Activated CD8-positive, alpha-beta memory T cell treated with anti-CD3 and anti-CD28 coated beads, Interleukin-2, amount 50 U/mL, for 24 hours (primary cell): ENCODE results near the gene MYL12B.
"Not testable (repeated sequence)": the region's sequence is repeated elsewhere in the genome, so short reads cannot be mapped to it uniquely, and the experiment has no call there.

Experiments used
- DNase-seq: peaks from one replicate; pipeline ENCODE4 v3.0.0-alpha.2; 2020; ENCODE audit errors: extremely low read depth

Gene MYL12B

DNA sequence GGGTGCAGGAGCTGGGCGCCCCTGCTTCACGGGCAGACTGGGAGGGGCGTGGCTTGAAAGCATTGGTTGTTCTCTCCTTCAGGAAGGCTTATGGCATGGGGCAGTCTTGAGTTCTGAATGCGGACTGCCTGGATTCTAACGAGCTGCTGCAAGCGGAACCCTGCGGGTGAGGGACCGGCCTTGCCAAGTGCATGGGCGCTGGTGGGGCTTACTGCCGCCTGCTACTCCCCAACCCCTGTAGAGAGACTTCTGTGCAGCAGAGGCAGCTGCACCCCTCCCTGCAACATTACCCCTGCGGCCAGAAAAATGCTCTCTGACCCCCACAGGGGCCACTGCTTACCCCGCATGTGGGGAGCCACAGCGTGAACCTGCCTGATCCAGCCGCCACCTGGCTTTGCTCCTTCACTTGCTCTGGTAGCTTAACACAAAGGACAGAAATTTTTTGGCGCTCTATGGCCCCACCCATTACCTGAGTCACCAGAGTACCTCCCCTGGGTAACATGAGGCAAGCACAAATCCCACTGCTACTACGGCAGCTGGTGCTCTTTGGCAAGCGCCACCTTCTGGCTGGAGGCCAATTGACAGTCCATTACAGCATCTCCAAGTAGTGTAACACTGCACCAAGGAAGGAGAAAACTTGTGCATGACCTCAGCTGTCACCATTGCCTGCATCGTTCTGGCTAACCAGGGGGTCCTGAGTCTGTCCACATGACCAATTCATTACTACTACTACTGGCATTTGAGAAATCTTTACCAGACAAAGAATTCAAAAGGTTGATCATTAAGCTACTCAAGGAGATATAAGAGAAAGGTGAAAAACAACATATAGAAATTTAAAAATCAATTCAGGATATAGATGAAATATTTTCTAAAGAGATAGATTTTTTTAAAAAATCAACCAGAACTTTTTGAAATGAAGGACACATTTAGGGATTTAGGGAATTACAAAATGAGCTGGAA is 35.4 kb downstream of the MYL12B start:
- DNase-seq: peak; percentile 92

DNA sequence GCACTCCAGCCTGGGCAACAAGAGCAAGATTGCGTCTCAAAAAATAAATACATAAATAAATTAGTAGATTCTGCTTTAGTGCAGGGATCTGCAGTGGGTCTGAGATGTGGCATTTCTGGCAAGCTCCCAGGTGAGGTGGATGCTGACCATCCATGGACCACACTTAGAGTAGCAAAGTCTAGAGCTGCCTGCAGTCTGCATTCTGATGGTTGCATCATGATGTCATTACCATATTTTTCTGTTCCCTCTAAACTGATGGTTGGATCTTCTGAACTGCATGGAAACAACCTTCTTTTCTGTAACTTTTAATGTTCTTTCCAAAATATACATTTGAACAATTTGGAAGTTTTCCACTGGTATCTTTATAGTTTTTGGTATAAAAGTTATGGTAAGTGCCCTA is 42.9 kb downstream of the MYL12B start:
- DNase-seq: no peak

DNA sequence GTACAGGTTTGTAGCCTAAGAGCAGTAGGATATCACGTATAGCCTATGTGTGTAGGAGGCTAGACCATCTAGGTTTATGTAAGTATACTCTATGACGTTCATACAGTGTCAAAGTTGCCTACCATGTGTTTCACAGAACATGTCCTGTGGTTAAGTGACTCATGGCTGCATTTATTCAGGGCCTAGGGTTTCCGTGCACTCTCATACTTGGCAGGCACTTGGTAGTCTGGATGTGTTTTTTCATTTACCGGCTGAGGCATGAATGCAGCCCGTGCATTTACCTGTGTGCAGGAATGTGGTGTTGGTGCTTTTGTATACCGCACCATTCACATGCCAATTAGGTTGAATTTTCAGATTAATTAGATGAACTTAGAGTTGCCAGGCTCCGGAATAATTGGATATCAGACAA is 43.4 kb downstream of the MYL12B start:
- DNase-seq: peak; percentile 18

DNA sequence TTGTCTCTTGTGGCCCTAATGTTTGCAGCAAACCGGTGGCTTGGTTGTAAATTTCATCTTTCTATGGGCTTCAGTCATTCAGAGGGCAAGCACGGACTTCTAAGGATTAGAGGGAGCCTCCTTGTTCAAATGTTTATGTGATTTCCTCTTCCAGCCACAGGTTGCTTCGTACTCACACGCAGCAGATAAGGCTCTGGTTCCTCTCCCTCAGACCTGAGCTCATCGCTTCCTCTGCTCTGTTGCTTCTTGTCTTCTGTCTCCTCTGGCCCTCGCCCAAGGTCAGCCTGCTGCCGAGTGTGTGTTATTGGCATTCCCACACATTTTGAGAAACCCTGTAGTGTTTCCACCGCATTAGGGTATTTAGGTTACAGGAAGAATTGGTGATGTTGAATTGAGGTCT is 44.0 kb downstream of the MYL12B start:
- no peak for DNase-seq

DNA sequence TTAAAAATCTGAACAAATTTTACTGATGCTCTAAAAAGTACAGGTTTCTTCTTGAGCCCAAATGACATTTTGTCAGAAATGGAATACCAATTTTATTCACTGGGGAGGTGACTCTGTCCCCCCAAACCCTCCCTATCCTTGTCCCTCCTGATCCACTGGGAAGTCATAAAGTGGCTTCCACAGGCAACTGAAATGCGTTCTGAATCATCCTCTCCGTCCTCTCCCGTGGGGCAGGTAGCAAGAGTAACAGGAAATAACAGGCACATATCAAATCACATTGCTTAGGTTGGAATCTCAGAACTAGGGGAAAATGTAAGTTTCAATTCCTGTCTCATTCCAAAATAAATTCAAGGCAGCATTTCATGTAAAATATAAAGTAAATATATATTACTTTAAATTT is 44.5 kb downstream of the MYL12B start:
- DNase-seq: no peak

DNA sequence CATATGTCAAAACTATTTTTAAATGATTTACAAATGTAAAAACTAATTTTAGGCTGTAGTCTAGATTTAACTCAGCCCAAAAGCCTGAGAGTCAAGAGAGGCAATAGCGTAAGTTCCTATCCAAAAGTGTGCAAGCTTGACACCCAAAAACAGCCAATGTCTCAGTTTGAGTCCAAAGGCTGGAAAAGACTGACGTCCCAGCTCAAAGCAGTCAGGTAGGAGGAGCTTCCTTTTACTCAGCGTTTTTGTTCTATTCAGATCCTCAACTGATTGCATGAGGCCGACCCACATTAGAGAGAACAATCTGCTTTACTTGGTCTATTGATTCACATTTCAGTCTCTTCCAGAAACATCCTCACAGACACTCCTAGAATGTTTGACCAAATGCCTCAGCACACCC is 51.8 kb downstream of the MYL12B start:
- no peak for DNase-seq

GRCh38 chr18:3315344-3315743 is 53.4 kb downstream of the MYL12B start:
- DNase-seq: not testable (repeated sequence)

GRCh38 chr18:3319399-3319798 is 57.5 kb downstream of the MYL12B start:
- no peak for DNase-seq

GRCh38 chr18:3319894-3320454 is 58.0 kb downstream of the MYL12B start:
- DNase-seq: no peak

- DNase-seq: no peak
Observed at GRCh38 chr18:3321133-3321812, 59.3 kb downstream of the MYL12B start.

DNA sequence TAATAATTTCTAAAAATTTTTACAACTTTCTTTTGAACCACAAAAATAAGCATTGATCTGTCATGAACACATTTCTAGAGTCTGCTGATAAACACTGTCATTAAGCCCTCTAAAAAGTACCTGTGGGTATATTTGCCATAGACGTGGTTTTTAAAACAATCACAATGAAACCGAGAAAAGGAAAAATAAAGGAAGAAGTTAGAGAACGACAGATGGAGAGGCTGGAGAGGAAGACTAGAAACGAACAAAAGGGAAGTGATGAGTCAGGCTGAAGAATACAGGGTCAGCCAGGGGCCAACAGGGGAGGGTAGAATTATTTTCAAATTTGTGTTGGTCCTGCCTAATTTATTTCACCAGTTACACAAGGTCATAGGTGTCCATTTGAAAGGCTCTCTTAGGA is 62.0 kb downstream of the MYL12B start:
- no peak for DNase-seq
